DMS 273 (cell line): ENCODE data around the gene SPIRE1.
"Not testable (repeated sequence)": the region's sequence is repeated elsewhere in the genome, so short reads cannot be mapped to it uniquely, and the experiment has no call there.

Experiments
- DNase-seq: peaks from one replicate; lab custom pipeline; 2025; ENCODE audit not compliant: unreplicated experiment; lab: John Stamatoyannopoulos, UW

SPIRE1 gene

GRCh38 chr18:12422936-12423335, 235.0 kb downstream of the SPIRE1 start:
- DNase-seq = peak; percentile 72

- DNase-seq = no peak
Measured at GRCh38 chr18:12421732-12422131, 236.2 kb downstream of the SPIRE1 start.

- peak; percentile 84 for DNase-seq
Measured at GRCh38 chr18:12420821-12421421, 237.0 kb downstream of the SPIRE1 start.

- no peak for DNase-seq
Measured at GRCh38 chr18:12417687-12418086, 240.2 kb downstream of the SPIRE1 start.

- DNase-seq = no peak
Measured at GRCh38 chr18:12416098-12416729, 241.7 kb downstream of the SPIRE1 start.

- DNase-seq = no peak
Measured at GRCh38 chr18:12411456-12411855, 246.5 kb downstream of the SPIRE1 start.

GRCh38 chr18:12410747-12411146, 247.2 kb downstream of the SPIRE1 start:
- DNase-seq = not testable (repeated sequence)

GRCh38 chr18:12410081-12410481, 247.8 kb downstream of the SPIRE1 start:
- DNase-seq = peak; percentile 37

- peak; percentile 61 for DNase-seq
Measured at GRCh38 chr18:12409469-12409868, 248.4 kb downstream of the SPIRE1 start.

GRCh38 chr18:12408247-12408869, 249.5 kb downstream of the SPIRE1 start:
- DNase-seq = peak; percentile 73

GRCh38 chr18:12406371-12407111, 251.4 kb downstream of the SPIRE1 start:
- no peak for DNase-seq

- DNase-seq = no peak
Measured at GRCh38 chr18:12405066-12405465, 252.8 kb downstream of the SPIRE1 start.

- no peak for DNase-seq
Measured at GRCh38 chr18:12403601-12404506, 254.1 kb downstream of the SPIRE1 start.

- no peak for DNase-seq
Measured at GRCh38 chr18:12401881-12402280, 256.0 kb downstream of the SPIRE1 start.

- no peak for DNase-seq
Measured at GRCh38 chr18:12399231-12399630, 258.7 kb downstream of the SPIRE1 start.

GRCh38 chr18:12398625-12399024, 259.3 kb downstream of the SPIRE1 start:
- no peak for DNase-seq

GRCh38 chr18:12397793-12398192, 260.1 kb downstream of the SPIRE1 start:
- no peak for DNase-seq

- DNase-seq = no peak
Measured at GRCh38 chr18:12397254-12397653, 260.7 kb downstream of the SPIRE1 start.
